ENCODE data around the gene FBXW7.

The FBXW7 gene

GRCh38 chr4:152321398-152321797 lies 214.5 kb downstream of the FBXW7 start:
- DNase-seq: no peak

DNA sequence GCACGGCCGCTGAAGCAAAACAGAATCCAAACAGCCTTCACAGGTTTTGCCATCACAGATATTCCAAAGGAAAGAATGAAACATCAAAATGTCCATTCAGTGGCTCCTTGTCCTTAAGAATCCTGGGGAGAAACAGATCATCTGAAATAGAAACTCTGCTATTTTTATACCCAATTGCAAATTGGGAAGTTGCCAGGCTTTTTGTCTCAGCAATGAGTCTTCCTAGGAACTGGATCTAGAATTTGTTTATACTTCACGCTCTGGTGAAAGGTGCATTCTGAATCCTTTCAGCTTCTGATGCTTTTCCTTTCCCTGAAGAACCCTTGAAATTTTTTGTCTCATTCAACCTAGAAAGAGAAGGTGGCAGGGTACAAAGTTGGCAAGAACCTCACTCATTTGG lies 218.9 kb downstream of the FBXW7 start:
- no peak for DNase-seq

DNA sequence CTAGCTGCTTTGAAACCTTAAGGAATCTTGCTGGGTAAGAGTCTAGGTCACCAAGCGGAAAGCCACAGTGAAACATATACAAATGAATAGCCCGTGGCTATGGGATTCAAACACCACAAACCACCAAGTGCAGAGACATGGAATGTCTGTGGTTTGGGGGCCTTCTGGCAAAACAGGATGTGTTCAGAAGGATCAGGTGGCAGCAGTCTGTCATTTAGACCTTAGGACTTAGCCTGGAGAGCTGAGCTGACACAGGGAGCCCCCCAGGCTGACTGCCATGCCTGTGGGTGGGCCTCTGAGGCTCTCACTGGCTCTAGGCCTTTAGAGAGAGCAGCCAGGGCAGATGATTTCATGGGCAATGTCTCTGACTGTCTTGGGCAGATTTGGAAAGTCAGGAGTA lies 225.6 kb downstream of the FBXW7 start:
- no peak for DNase-seq

DNA sequence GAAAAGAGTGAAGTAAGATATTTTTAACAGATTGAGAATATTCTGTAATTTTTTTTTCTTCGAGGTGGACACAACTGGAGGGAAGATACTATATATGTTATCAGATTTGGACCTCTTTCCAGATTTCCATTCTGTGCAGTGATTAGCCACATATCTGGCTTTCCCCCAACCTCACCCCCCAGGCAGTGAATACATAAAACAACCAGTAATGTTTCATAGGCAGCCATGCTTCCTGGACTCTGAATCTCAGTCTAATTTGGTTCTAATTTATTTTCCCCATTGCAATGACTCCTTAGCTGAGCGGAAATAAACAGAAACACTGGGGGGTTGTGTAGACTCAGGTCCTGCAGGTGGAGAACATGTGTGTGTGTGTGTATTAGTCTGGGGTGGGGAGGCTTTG lies 226.5 kb downstream of the FBXW7 start:
- DNase-seq: no peak

GRCh38 chr4:152308951-152309350 lies 226.9 kb downstream of the FBXW7 start:
- no peak for DNase-seq

- DNase-seq: no peak
Measured at GRCh38 chr4:152307669-152308068, 228.2 kb downstream of the FBXW7 start.

DNA sequence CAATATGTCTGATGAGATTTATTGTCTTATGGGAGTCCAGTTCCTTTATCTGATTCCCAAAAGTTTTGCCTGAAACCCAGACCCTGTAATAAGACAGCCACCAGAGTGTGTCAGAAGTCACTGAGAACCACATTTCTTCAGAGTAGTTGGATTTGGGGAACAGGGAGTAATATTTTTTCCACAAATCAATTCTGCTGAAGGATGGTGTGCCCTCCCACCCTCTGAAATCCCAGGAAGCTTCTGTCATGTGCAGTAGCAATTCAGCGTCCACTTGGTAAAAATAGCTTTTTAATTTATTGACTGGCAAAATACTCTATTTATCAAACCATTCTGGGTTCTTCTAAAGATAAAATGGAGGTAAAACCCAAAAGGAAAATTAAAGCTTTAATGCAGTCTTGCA lies 229.4 kb downstream of the FBXW7 start:
- no peak for DNase-seq

GRCh38 chr4:152304220-152304619 lies 231.7 kb downstream of the FBXW7 start:
- no peak for DNase-seq

- DNase-seq: no peak
Measured at GRCh38 chr4:152301381-152301780, 234.5 kb downstream of the FBXW7 start.

DNA sequence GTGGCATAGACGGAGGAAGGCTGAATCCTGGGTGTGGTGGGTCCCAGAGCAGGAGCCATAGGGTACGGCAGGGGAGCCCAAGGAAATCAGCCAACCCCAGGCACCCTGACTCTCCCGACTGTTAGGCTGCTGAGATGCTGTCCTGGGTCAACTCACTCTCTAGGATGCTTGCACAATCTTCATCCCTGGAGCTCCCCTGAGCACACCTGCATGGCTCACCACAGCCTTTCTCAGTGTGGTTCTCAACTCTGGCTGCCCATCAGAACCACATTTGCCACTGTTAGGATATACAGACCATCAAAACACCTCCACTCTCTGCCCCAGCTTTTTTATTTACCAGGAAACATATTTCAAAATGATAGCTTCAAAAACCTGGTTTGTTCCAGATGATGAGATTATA lies 236.3 kb downstream of the FBXW7 start:
- no peak for DNase-seq

DNA sequence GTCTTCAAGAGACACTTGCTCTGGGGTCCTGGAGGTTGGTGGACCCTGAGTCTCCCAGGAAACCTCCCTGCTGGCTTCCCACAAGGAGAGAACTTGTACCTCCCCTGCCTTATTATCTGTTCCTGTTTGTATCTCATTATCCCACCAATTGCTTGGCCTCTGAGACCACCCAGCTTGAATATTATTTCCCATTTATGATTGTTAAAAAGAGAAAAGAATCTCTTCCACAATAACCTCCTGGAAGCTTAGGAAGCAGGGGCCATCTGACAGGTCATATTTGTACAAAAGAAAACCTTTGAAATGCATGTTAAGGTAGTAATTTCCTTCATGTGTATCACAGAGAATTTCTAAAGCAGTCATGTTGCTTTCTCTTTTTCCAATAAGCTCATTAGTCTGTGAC lies 239.5 kb downstream of the FBXW7 start:
- no peak for DNase-seq

DNA sequence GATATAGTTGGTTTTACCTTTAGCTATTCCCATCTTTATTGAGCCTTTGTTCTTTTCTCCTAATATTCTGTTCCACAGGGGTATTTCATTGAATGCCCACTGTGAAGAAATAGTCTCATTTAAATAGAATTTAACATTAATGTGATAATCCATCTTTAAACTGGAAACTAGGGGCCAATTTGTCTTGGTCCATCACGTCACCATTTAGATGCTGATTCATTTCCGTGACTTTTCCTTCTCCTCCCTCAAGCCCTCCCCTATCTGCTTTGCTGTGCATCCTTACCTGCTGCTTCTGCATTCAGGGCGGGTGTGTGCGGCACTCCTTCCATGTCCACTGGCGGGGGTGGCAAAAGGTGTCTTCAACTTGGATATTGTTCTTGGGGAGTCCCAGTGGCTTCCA lies 241.1 kb downstream of the FBXW7 start:
- DNase-seq: no peak

GRCh38 chr4:152294331-152294730 lies 241.6 kb downstream of the FBXW7 start:
- no peak for DNase-seq

GRCh38 chr4:152293527-152293926 lies 242.4 kb downstream of the FBXW7 start:
- no peak for DNase-seq

DNA sequence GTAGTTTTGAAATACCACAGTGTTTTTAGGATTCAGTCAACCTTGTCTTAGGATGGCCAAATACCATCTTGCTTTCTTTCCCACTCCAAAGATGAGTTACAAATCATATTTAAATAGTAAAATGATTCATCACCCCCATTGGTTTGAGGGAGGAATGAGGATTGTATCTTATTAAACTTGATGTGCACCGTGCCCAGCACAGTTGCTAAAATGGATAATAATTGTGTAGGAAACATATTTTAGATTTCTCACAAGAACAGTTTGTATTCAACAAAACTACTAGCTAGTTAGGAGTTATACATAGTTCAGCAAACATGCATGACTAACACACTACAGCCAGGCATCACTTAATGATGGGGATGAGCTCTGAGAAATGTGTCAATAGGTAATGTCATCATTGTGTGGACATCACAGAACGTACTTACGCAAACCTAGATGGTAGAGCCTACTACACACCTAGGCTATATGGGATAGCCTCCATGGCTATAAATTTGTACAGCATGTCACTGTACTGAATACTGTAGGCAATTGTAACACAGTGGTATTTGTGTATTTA lies 245.4 kb downstream of the FBXW7 start:
- no peak for DNase-seq

DNA sequence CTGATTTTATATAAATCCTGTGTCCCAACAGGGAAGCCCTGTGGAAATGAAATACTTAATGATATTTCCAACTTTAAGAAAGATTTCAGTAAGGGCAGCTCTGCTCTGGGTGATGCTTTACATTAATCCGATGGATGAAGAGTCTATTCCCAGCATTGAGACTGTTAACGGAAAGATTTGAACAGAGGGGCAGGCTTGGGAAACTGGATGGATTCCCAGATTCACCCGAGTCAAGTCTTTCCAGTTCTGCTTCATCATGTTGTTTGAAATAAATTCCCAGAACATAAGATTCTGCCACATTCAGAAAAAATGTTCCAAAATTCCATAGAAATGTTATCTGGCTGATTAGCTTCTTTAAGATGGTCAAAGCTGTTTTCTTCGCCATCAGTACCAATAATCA lies 246.0 kb downstream of the FBXW7 start:
- DNase-seq: no peak

DNA sequence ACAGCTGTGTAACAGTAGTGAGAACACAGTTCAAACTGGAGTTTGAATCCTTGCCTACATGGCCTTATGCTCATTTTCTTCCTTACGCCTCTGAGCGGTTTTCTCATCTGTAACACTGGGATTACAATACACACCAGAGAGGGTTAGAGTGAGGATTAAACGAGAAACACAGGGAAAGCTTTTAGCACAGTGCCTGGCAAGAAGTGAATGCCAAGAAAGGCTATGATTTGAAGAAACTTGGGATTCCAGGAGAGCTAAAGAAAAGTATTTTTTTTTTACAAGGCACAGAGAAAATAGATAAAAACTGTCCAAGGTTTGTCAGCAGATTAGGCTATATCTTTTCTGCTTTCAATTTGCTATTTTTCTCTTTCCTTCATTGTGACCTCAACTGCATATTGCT lies 246.4 kb downstream of the FBXW7 start:
- no peak for DNase-seq

GRCh38 chr4:152283801-152284470 lies 252.0 kb downstream of the FBXW7 start:
- DNase-seq: no peak

GRCh38 chr4:152281822-152282221 lies 254.1 kb downstream of the FBXW7 start:
- no peak for DNase-seq

- no peak for DNase-seq
Measured at GRCh38 chr4:152281211-152281610, 254.7 kb downstream of the FBXW7 start.

DNA sequence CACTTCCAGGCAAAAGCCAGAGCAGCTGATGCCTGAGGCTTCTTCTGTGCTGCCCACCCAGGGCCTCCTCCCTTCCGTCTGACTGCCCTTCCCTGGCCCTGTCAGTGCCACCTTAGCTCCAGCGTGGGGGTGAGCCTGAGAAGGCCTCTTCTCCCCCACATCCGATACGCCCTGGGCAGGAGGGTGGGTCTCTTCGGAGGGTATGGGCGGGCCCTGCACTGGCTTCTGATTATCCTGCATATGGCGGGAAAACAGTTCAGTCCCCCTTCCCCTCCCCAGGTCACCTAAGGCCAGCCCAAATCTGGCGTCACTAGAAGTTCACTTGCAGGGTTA lies 256.7 kb downstream of the FBXW7 start:
- DNase-seq: no peak

DNA sequence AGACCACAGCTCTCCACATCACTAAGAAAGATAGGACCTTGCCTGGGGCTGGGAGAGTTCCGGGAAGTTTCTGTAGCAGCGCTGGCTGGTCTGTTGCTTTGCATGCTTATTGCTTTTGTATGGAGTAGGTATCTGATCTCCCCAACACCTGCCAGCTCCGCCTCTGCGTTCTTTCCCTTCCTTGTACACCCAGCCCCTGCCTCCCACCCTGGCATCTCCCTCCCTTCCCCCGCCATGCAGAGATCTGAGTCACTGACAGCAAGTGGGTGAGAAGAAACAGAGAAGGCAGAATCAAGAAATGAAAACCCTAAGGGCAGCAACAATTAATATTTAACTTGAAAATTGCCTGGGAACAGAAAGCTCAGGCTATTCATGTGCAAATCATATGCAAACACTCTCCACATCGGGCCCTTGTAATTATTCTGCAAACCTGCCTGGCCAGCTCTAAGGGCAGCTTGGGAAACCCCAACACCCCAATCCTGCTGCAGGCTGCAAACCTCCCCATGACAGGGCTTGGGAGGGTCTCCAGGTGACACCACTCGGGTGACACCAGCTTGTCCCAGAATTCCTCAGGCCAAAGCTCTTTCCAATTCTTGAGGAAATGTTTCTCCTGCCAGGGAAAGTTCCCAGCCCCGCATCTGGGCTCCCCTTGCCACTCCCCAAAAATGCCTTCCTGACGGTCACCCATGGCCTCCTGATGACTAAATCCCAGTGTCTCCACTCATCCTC lies 257.2 kb downstream of the FBXW7 start:
- no peak for DNase-seq

GRCh38 chr4:152278172-152278504 lies 257.8 kb downstream of the FBXW7 start:
- DNase-seq: no peak

DNA sequence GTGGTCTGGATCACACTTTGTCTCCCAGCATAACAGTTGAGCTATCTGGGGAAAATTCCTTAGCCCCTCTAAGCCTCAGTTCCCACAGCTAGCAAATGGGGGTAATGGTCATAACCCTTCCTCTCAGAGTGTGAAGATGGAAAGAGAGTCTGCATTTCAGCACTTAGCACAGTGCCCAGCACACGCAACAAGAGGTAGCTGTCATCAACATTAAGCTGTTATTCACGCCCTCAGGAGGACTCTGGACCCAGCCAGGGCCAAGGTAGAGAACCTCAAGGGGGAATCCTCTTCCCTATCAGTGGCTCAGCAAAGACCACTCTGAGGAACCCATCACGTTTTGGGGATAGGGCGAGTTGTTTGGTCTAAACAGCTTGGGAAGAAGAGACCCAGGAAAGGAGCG lies 258.6 kb downstream of the FBXW7 start:
- DNase-seq: no peak

GRCh38 chr4:152273343-152273742 lies 262.5 kb downstream of the FBXW7 start:
- no peak for DNase-seq
